SHP77 treated with DMSO at 0.1 percent for 48 hours (cell line): ENCODE measurements around the gene KLHL25.
A peak's percentile ranks its signal among the peaks of the same experiment; 100 is the strongest.
"Not testable (repeated sequence)": the region's sequence is repeated elsewhere in the genome, so short reads cannot be mapped to it uniquely, and the experiment has no call there.

Experiments
- DNase-seq: peaks from one replicate; lab custom pipeline; 2025; lab: John Stamatoyannopoulos, UW

The KLHL25 gene

GRCh38 chr15:85794598-85795336 lies at the start of gene KLHL25:
KLHL25 (minus strand) TSS chr15:85794925; CDS start chr15:85769810, 25,115 bp downstream.
- peak; percentile 71 for DNase-seq

- DNase-seq = no peak
Measured at GRCh38 chr15:85840802-85841152, 46.1 kb upstream of the KLHL25 start.

- peak; percentile 55 for DNase-seq
Measured at GRCh38 chr15:85840079-85840801, 45.5 kb upstream of the KLHL25 start.

GRCh38 chr15:85839643-85840042 lies 44.9 kb upstream of the KLHL25 start:
- DNase-seq = no peak

GRCh38 chr15:85838655-85839054 lies 43.9 kb upstream of the KLHL25 start:
- no peak for DNase-seq

GRCh38 chr15:85837881-85838280 lies 43.2 kb upstream of the KLHL25 start:
- no peak for DNase-seq

- no peak for DNase-seq
Measured at GRCh38 chr15:85837011-85837433, 42.3 kb upstream of the KLHL25 start.

GRCh38 chr15:85834651-85835050 lies 39.9 kb upstream of the KLHL25 start:
- no peak for DNase-seq

- no peak for DNase-seq
Measured at GRCh38 chr15:85832394-85832793, 37.7 kb upstream of the KLHL25 start.

GRCh38 chr15:85831415-85832113 lies 36.8 kb upstream of the KLHL25 start:
- no peak for DNase-seq

GRCh38 chr15:85829754-85830153 lies 35.0 kb upstream of the KLHL25 start:
- DNase-seq = not testable (repeated sequence)

GRCh38 chr15:85828874-85829273 lies 34.1 kb upstream of the KLHL25 start:
- DNase-seq = no peak

GRCh38 chr15:85828126-85828525 lies 33.4 kb upstream of the KLHL25 start:
- no peak for DNase-seq

- no peak for DNase-seq
Measured at GRCh38 chr15:85826756-85827515, 32.2 kb upstream of the KLHL25 start.

GRCh38 chr15:85825719-85826118 lies 31.0 kb upstream of the KLHL25 start:
- DNase-seq = no peak

- DNase-seq = no peak
Measured at GRCh38 chr15:85825118-85825517, 30.4 kb upstream of the KLHL25 start.

GRCh38 chr15:85821545-85821944 lies 26.8 kb upstream of the KLHL25 start:
- no peak for DNase-seq

- DNase-seq = no peak
Measured at GRCh38 chr15:85819938-85820337, 25.2 kb upstream of the KLHL25 start.

- no peak for DNase-seq
Measured at GRCh38 chr15:85813234-85813633, 18.5 kb upstream of the KLHL25 start.

- DNase-seq = no peak
Measured at GRCh38 chr15:85810075-85810474, 15.3 kb upstream of the KLHL25 start.

GRCh38 chr15:85805420-85805819 lies 10.7 kb upstream of the KLHL25 start:
- DNase-seq = no peak

- no peak for DNase-seq
Measured at GRCh38 chr15:85804481-85805170, 9.9 kb upstream of the KLHL25 start.
